HG03558 (cell line): ENCODE data around the gene ST6GALNAC5.
"Not testable (repeated sequence)": the region's sequence is repeated elsewhere in the genome, so short reads cannot be mapped to it uniquely, and the experiment has no call there.

ENCODE experiments used
- ATAC-seq: cut with Tn5 transposase; IDR thresholded peaks from one replicate; pipeline ENCODE4 v1.9.1; 2021; ENCODE audit warnings: moderate number of reproducible peaks; ENCODE audit not compliant: unreplicated experiment; ENCODE audit errors: extremely low read depth

Gene ST6GALNAC5

GRCh38 chr1:76867342-76868130, at the start of gene ST6GALNAC5:
Gene ST6GALNAC5, plus strand, starts transcription at chr1:76867480.
- no peak for ATAC-seq

GRCh38 chr1:76820028-76820427, 47.3 kb upstream of the ST6GALNAC5 start:
- no peak for ATAC-seq

DNA sequence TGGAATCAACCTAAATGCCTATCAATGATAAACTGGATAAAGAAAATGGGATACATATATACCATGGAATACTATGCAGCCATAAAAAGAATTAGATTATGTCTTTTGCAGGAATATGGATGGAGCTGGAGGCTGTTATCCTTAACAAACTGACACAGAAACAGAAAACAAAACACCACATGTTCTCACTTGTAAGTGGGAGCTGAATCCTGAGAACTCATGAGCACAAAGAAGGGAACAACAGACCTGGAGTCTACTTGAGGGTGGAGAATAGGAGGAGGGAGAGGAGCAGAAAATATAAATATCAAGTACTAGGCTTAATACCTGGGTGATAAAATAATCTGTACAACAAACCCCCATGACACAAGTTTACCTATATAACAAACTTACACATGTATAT, 44.3 kb upstream of the ST6GALNAC5 start:
- ATAC-seq, result not testable (repeated sequence)

GRCh38 chr1:76824106-76824505, 43.2 kb upstream of the ST6GALNAC5 start:
- ATAC-seq, result no peak

GRCh38 chr1:76826072-76826845, 41.0 kb upstream of the ST6GALNAC5 start:
- no peak for ATAC-seq

- ATAC-seq, result no peak
Observed at GRCh38 chr1:76827066-76827465, 40.2 kb upstream of the ST6GALNAC5 start.

- ATAC-seq, result no peak
Observed at GRCh38 chr1:76830373-76830772, 36.9 kb upstream of the ST6GALNAC5 start.

DNA sequence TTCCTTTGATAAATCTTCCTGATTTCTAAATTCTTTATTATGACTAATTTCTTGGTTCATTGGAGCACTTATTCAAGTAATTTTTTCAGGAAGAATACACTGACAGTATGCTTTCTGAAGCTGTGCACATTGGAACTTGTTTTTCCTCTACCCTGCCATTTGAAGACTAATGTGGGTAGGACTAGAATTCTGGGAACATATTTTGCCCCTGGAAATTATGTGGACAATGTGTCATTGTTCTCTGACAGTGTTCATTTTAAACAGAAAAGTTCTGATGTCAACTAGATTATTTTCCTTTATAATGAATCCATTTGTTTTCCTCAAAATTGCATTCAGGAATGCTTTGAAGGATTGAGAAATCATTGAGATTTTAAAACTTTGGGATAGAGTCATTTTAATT, 34.8 kb upstream of the ST6GALNAC5 start:
- ATAC-seq, result no peak

- no peak for ATAC-seq
Observed at GRCh38 chr1:76833151-76833550, 34.1 kb upstream of the ST6GALNAC5 start.

GRCh38 chr1:76833856-76834255, 33.4 kb upstream of the ST6GALNAC5 start:
- no peak for ATAC-seq

- no peak for ATAC-seq
Observed at GRCh38 chr1:76835203-76835602, 32.1 kb upstream of the ST6GALNAC5 start.

GRCh38 chr1:76840278-76840677, 27.0 kb upstream of the ST6GALNAC5 start:
- no peak for ATAC-seq

- ATAC-seq, result no peak
Observed at GRCh38 chr1:76841460-76841859, 25.8 kb upstream of the ST6GALNAC5 start.

- no peak for ATAC-seq
Observed at GRCh38 chr1:76843821-76844464, 23.3 kb upstream of the ST6GALNAC5 start.

GRCh38 chr1:76854255-76854654, 13.0 kb upstream of the ST6GALNAC5 start:
- no peak for ATAC-seq

- ATAC-seq, result no peak
Observed at GRCh38 chr1:76856104-76856503, 11.2 kb upstream of the ST6GALNAC5 start.

DNA sequence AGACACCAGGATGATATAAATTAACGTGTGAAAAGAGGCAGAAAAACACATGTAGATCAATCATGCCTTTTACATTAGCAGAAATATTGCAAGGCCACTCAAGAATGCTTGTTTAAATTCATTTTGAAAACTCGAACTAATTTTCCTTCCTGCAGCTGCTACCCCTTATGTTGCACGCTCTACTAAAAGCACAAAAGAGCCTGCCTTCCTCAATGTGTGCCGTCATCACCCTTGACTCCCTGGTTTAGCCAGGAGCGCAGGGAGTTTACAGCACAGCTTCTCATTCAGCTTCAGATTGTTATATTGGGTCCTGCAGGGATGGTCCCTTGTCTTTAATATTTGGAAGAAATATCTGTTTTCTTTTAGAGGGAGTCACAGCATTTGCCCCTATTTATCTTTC, 10.1 kb upstream of the ST6GALNAC5 start:
- ATAC-seq, result no peak

DNA sequence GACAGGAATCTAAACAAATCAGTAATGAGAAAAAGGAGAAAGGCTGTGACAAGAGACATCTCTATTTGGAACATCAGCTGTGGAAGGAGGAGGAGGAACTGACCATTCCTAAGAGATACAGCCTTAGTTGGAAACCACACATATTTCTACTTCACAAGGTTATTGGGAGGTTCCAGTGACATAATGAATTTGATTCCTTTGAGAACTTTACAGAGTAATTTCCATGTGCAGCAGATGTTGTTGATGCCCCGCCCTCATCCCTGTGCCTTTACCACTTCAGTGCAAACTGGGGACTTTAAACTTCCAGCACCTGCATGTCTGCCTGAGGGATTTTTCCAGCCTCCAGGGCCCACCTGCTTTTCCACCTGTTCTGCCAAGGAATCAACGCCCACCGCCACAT, 9.3 kb upstream of the ST6GALNAC5 start:
- ATAC-seq, result no peak

GRCh38 chr1:76861149-76861548, 6.1 kb upstream of the ST6GALNAC5 start:
- ATAC-seq, result no peak

- no peak for ATAC-seq
Observed at GRCh38 chr1:76862447-76862846, 4.8 kb upstream of the ST6GALNAC5 start.

GRCh38 chr1:76864383-76864782, 2.9 kb upstream of the ST6GALNAC5 start:
- no peak for ATAC-seq
